NK-92 treated with Interleukin-12 subunit alpha and Interleukin-12 subunit beta, amount 100 ng/mL, for 24 hours (cell line): ENCODE data around the gene GMDS.

Experiments used
- DNase-seq: peaks from one replicate; lab custom pipeline; 2025; lab: John Stamatoyannopoulos, UW

The GMDS gene

GRCh38 chr6:1800845-1801244 is 444.6 kb downstream of the GMDS start:
- DNase-seq, result no peak

DNA sequence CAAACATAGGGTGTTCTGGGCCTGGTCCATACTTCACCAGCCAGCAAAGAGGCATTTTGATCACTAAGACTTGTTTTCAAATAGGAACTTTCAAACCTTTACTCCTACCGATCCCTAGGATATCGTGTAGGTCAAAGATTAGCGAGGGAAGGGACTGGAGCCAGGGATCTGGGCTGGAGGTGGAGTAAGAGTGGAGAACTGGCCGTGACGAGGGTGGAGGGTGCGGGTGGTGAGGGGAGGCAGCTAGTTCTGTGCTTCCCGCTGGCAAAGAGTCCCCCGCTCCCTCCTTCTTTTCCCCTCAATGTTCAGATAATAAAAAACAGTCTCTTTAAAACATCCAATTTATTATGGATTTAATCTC is 446.5 kb downstream of the GMDS start:
- no peak for DNase-seq

DNA sequence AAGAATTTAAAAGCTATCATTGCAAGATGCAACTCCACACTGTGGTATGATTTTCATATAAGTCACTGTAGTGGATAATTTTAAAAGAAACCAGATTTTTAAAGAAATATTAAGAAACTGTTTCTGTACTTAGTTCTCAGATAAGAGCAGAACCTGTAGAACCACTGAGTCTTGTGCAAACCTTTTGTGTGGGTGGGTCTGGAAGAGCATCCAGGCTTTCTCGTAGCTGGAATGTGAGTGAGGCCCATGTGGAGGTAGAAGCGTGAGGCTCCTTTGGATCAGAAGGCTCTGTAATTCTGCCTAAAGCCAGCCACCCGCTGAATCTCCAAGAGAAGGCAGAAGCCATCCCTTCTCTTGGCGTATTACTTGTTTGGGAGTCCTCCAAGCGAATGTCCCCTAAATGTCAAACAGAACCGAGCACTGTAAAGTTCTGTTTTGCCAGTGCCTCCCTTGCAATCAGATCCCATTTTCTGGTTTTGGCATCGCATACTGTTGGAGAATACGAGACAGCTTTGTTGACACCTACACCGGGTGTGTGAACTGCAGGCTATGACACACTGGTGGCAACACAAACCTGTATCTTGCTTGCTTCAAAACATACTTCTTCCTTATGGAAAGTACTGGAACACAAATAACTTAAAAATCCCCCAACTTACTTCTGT is 447.0 kb downstream of the GMDS start:
- no peak for DNase-seq

GRCh38 chr6:1797801-1798200 is 447.6 kb downstream of the GMDS start:
- DNase-seq, result no peak

DNA sequence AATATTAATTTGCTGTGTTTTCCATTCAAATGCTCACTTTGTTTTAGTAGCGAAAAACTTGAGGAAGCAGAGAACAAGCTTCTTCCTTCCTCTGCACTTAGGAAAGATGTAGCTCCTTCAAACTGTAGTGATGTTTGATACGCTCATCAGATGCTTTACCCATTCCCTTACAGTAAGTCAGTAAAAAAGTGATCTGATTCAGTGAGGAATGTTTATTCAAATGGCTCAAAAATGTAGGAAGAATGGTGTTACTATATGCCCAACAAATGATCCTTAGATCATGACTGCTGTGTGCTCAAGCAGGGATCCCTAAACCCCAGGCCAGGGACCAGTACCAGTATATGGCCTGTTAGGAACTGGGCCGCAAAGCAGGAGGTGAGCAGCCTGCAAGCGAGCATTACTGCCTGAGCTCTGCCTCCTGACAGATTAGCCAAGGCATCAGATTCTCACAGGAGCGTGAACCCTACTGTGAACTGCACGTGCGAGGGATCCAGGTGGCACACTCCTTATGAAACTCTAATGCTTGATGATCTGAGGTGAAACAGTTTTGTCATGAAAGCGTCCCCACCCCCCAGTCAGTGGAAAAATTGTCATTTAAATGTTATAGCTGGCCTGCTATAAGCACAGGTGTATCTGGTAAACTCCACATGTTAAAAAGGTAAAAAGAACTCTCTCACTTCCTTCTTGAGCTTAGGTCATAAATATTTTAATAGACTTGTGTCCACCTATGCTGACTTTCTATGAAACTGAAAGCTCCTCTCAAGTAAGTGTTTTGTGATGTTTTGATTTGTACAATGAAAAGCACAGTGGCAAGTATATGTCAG is 448.5 kb downstream of the GMDS start:
- no peak for DNase-seq

DNA sequence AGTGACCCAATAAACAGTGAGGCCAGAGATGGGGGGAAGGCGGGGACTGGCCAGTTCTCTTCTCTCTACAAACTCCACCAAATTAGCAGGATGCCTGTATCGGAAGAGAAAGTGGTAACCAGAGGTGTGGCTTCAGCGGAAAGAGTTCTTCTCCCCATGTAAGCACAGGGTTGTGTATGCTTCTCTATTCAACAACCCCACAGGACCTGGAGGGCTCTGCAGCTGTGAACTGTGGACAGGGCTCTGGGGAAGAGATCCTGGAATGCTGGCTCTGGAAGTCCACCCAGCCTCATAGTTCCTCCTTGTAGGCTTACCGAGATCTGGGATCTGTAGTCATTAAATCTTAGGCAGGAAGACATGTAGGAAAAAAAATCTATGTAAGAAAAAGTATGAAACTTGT is 449.5 kb downstream of the GMDS start:
- DNase-seq, result no peak

GRCh38 chr6:1792989-1793388 is 452.4 kb downstream of the GMDS start:
- DNase-seq, result no peak

- DNase-seq, result no peak
These were observed 454.7 kb downstream of the GMDS start for GRCh38 chr6:1790684-1791083.

DNA sequence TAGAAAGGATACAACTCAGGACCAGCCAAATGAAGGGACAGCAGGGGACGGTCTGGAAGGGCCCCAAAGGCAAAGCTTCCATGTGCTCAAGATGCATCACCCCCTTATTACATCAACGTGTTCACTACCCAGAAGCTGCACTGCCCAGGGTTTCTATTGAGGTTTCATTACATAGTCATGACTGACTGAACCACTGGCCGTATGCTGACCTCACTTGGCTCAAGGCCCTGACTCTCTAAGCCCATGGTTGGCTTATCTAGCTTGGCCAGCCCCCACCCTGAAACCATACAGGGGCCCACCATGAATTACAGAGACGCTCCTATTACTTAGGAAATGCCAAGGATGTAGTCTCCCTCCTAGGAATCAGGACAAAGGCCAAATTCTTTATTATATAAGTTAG is 456.3 kb downstream of the GMDS start:
- no peak for DNase-seq

GRCh38 chr6:1787894-1788293 is 457.5 kb downstream of the GMDS start:
- no peak for DNase-seq

- DNase-seq, result no peak
These were observed 458.7 kb downstream of the GMDS start for GRCh38 chr6:1786455-1787453.

DNA sequence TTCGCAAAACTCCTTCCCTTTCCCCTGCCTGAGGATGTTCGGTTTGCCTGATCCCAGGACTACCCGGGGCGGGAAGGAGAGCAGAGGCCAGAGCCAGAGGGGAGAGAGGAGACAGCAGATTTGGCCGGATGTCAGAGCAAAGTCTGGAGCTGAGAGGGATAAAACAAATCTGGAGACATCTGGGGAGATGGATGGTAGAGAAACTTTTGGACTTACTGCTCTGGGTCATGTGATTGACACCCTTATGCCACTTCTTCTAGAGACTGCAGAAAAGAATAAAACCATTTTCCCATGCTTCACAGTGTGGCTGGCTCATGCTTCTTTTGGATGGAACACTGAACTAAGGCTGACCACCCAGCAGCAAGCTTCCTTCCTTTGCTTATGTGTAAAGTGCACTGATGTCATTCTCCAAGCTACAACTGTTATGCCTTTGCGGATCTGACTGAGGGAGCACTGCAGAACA is 461.0 kb downstream of the GMDS start:
- DNase-seq, result no peak

- no peak for DNase-seq
These were observed 463.6 kb downstream of the GMDS start for GRCh38 chr6:1781817-1782184.

DNA sequence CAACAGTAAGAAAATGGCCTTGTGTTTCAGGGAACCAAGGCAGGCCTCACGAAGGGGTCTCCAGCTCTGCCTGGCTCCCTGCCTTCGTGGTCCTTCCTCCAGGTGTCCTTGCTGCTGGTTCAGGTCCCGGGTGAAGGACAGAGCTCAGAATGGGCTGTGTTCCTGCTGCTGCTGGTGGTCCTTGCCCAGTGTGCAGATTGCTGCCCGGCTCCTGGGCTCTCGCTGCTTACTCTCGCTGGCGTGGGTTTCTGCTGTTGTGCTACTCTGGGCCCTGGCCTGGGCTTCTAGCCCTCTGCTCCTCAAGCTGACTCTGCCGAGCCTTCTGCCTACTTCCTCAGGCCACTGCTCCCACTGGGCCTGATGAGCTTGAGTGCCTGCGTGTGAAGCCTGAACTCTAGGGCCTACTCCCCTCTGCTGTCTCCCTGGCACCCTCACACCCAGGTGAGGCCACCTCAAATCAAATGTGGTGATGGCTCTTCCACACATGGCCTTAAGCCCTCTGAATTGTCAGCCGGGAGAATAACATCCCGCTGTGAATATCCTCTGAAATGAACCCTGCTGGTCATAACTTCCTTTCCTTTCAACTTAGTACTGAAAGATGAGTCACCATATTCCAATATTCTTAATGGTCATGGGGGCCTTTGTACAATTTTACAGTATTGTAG is 464.1 kb downstream of the GMDS start:
- DNase-seq, result no peak

- DNase-seq, result no peak
These were observed 465.0 kb downstream of the GMDS start for GRCh38 chr6:1780251-1780867.

DNA sequence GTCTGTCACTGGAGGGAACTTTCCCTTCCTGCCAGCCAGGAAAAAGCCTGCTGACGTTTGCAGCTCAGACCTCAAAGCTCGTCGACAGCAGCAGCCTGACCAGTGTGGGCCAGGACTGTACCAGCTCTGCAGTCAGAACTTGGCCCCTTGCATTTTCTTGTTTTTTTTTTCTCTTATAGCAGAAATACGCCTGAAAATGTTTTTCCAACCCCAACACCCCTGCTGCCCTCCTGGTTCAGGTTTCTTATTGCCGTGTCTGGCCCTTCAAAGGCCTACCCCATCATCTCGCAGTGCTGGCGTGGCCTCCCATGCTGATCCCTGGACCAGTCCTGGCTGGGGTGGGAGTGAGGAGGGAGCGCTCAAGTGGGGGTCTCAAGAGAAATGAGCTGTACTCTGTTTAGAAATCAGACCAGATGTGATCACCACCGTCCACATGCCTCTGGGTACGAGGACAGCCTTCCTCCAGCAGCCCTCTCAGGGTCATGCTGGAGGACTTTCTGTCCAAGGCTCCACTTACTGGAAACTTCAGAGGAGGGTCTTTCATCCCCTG is 466.6 kb downstream of the GMDS start:
- DNase-seq, result no peak

DNA sequence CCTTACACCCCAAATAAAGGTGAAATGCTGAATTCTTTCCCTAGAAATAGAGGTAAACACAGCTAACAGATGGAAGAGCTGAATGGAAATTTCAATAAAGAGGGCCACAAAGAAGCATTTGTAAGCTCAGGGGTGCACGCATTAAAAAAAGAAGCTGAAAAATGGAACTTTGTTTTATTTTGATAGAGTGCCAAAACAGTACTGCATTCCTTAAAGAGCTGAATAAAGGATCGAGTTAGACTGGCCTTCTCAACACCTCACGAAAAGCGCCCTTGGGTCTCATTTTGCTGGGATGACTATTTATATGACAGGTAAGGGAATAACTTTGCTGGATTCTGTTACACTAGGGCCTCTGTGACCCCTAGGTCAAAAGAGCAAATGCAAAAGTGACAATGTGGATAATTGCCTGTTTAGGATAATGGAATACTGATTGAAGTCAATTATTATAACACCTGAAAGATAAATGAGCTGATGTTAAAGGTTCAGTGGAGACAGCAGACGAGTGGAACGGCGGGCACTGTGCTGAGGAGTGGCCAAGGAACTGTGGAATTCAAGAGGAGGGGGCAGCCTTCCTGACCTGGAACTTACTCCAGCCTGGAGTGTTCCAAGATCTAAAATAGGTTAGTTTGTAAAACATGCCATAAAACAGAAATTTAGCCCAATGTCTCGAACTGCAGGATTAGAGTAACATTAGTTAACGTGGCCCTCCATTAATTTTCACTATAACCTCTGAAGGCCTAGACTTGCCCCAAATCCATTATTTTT is 467.3 kb downstream of the GMDS start:
- DNase-seq, result no peak

DNA sequence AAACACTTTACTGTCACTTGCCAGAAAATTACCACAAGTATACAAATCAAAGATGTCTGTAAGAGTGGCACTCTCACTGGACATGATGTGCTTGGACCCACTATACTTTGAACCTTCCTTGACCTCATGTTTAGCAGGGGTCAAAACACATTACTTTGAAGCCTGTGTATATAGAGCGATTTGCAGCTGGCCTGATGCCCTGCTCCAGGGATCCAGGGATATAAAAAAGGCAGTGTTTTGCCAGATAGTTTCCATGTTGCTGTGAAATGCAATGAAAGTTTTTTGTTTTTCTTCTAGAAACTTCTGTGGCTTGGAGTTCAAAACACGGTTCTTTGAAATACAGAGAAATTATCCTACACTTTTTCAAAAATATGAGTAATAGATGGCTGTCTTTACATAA is 470.0 kb downstream of the GMDS start:
- DNase-seq, result no peak

- DNase-seq, result no peak
These were observed 471.0 kb downstream of the GMDS start for GRCh38 chr6:1774226-1774915.

GRCh38 chr6:1773700-1774099 is 471.7 kb downstream of the GMDS start:
- DNase-seq, result no peak
